Naive B cell (primary cell): ENCODE data around the gene ATMIN. TPM values are rescaled to one million over a fixed set of nuclear protein-coding genes. Genes with fewer than 3 reads are reported as not detected.

Source experiments
- ATAC-seq, 2 donors: fragments of 150-1000 bp; cut with Tn5 transposase; 2 replicates each; pipeline ENCODE4 v1.10.0; 2021; ENCODE audit warnings: low read depth in 2 of 2, mild to moderate bottlenecking in 2 of 2, moderate library complexity in 2 of 2
- DNase-seq: peaks from one replicate; pipeline ENCODE4 v3.0.0; 2022
- H3K27ac Mint-ChIP-seq, 6 donors: one replicate each; pipeline ENCODE4 v1.8.0; 2020 to 2022; ENCODE audit warnings: mild to moderate bottlenecking in 6 of 6, mixed read lengths in 6 of 6, moderate library complexity in 5 of 6, inconsistent platforms in 2 of 6
- H3K27me3 Mint-ChIP-seq, 3 donors: one replicate each; pipeline ENCODE4 v1.8.0; 2021 to 2022; ENCODE audit warnings: mixed read lengths in 3 of 3, mild to moderate bottlenecking in 1 of 3
- H3K36me3 Mint-ChIP-seq, 2 donors: one replicate each; pipeline ENCODE4 v1.8.0; 2020 to 2022; ENCODE audit warnings: mixed read lengths in 2 of 2, inconsistent platforms in 1 of 2, mild to moderate bottlenecking in 1 of 2
- H3K4me1 Mint-ChIP-seq, 3 donors: one replicate each; pipeline ENCODE4 v1.8.0; 2020 to 2022; ENCODE audit warnings: mixed read lengths in 3 of 3, inconsistent platforms in 1 of 3, mild to moderate bottlenecking in 1 of 3, moderate library complexity in 1 of 3
- H3K4me3 Mint-ChIP-seq, 8 donors: one replicate each; pipeline ENCODE4 v1.8.0; 2020 to 2022; ENCODE audit warnings: mild to moderate bottlenecking in 8 of 8, mixed read lengths in 8 of 8, moderate library complexity in 8 of 8, inconsistent platforms in 2 of 8
- H3K9me3 Mint-ChIP-seq, 7 donors: one replicate each; pipeline ENCODE4 v1.8.0; 2020 to 2022; ENCODE audit warnings: mixed read lengths in 7 of 7, mild to moderate bottlenecking in 5 of 7, inconsistent platforms in 2 of 7, moderate library complexity in 1 of 7
- polyA plus RNA-seq, 6 donors: library from polyadenylated mRNA; unstranded; fragments of 300-500 nt; fragmentation: Illumina TruSeq; gene quantifications; one replicate each; pipeline ENCODE4 v1.2.3, GENCODE V29; 2021; ENCODE audit warnings: low read depth in 6 of 6

Gene ATMIN
- polyA plus RNA-seq, 6 donors from 2014 or later, result 22.9 to 49.0 (median 30.8) TPM

GRCh38 chr16:81066681-81067080 lies 31.0 kb downstream of the ATMIN start:
- DNase-seq, result no peak
- H3K27ac Mint-ChIP-seq, result no peak overlapping the region
- H3K27me3 Mint-ChIP-seq, result no peaks in the 10 kb centered on the region

GRCh38 chr16:81067166-81067565 lies 31.5 kb downstream of the ATMIN start:
- Mint-ChIP-seq H3K27ac (no peak overlapping the region), H3K27me3 (no peaks in the 10 kb centered on the region), H3K9me3 (no peaks in the 10 kb centered on the region), H3K4me1 (no peaks in the 10 kb centered on the region), H3K36me3 (peaks cover 0 to 4% of the 10 kb centered on the region in 2 donors), H3K4me3 (no peak overlapping the region)
- ATAC-seq (no peak), DNase-seq (no peak)

More at GRCh38 chr16:81066681-81067080, 31.0 kb downstream of the ATMIN start:
- H3K4me3 Mint-ChIP-seq, result no peak overlapping the region
- no peaks in the 10 kb centered on the region for H3K4me1 Mint-ChIP-seq
- no peaks in the 10 kb centered on the region for H3K9me3 Mint-ChIP-seq
- ATAC-seq, result no peak
- peaks cover 0 to 4% of the 10 kb centered on the region in 2 donors for H3K36me3 Mint-ChIP-seq

GRCh38 chr16:81069063-81069462 lies 33.4 kb downstream of the ATMIN start:
- ATAC-seq (no peak), DNase-seq (no peak)
- Mint-ChIP-seq H3K4me1 (no peaks in the 10 kb centered on the region), H3K27me3 (no peaks in the 10 kb centered on the region), H3K27ac (no peak overlapping the region), H3K36me3 (peaks cover 0 to 4% of the 10 kb centered on the region in 2 donors), H3K9me3 (no peaks in the 10 kb centered on the region), H3K4me3 (peak overlapping the region in 1 of 8 donors; percentile 21)

DNA sequence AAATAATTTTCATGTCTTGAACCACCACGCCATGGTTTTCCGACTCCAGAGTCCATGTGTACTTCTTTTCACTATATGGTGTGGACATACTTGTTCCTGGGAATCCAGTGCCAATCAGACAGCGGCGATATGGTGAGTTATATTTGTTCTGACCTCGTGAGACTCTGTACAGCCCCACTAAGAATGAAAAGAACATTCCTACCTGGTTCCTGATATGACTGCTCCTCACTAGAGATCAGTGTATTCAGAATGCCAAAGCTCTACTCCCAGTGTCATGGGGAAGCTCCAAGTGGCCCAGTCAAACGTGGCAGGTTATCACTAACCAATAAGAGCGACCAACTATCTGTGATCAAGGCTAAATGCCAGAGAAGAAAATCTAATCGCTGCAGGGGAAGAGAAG lies 35.3 kb downstream of the ATMIN start:
- H3K9me3 Mint-ChIP-seq, result no peaks in the 10 kb centered on the region
- DNase-seq (no peak), ATAC-seq (no peak)
- no peak overlapping the region for H3K27ac Mint-ChIP-seq
- H3K27me3 Mint-ChIP-seq, result no peaks in the 10 kb centered on the region
- peaks cover 0 to 4% of the 10 kb centered on the region in 2 donors for H3K36me3 Mint-ChIP-seq
- H3K4me1 Mint-ChIP-seq, result no peaks in the 10 kb centered on the region
- no peak overlapping the region for H3K4me3 Mint-ChIP-seq

DNA sequence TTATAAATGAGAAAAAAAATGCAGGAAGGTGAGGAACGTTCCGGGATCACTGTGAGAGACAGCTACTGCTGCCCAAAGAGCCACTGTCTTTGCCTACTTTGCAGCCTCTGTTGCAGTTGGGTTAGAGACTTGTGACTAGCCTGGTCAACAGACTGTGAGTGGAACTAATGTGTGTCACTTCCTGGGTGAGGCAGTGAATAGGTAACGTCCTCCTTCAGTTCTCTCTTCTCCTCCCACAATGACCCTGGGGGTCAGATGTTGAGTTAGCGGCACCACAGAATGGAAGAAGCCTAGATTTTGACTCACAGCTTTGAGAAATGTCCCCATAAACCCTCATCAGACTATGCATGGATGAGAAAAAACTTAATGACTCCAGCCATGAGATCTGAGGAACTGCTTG lies 36.2 kb downstream of the ATMIN start:
- Mint-ChIP-seq H3K27ac (no peak overlapping the region), H3K9me3 (no peaks in the 10 kb centered on the region), H3K36me3 (peaks cover 0 to 4% of the 10 kb centered on the region in 2 donors), H3K27me3 (no peaks in the 10 kb centered on the region), H3K4me1 (no peaks in the 10 kb centered on the region), H3K4me3 (no peak overlapping the region)
- ATAC-seq (no peak), DNase-seq (no peak)

DNA sequence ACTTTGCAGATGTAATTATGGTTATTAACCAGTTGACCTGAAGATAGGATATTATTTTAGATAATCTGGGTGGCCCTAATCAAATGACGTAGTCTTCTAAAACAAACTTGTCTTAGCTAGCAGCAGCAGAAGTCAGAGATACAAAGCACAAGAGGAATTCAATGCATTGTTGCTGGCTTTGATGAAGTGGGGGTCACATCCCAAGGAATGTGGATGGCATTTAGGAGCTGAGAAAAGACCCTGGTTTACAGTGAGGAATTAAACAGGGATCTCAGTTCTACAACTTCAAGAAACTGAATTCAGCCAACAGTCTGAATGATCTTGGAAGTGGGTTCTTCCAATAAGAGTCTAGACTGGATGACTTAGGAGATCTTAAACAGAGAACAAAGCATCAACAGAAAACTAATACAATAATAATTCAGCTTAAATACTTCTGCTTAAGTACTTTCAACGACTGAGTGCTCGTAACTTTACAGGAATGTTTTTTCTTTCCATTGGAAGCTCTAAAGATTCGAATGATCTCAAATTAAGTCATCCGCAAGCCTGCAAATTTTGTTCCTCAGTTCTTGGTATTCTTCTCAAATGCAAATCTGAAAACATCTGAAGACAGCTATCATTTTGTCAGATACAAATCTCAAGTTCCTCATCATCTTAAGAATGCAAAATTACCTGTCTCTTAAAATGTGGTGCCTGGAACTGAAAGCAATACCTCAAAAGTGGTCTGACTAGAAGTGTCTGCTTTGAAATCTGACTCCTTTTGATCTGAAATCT lies 38.1 kb downstream of the ATMIN start:
- Mint-ChIP-seq H3K4me1 (peaks cover 0 to 3% (median 0%) of the 10 kb centered on the region in 3 donors), H3K27ac (no peak overlapping the region), H3K36me3 (peaks cover 0 to 4% of the 10 kb centered on the region in 2 donors), H3K9me3 (no peaks in the 10 kb centered on the region), H3K4me3 (no peak overlapping the region), H3K27me3 (no peaks in the 10 kb centered on the region)
- ATAC-seq (no peak), DNase-seq (no peak)

GRCh38 chr16:81076566-81077075 lies 41.0 kb downstream of the ATMIN start:
- H3K27ac Mint-ChIP-seq, result no peak overlapping the region
- H3K27me3 Mint-ChIP-seq, result no peaks in the 10 kb centered on the region
- H3K4me1 Mint-ChIP-seq, result peaks cover 0 to 3% (median 0%) of the 10 kb centered on the region in 3 donors
- no peaks in the 10 kb centered on the region for H3K36me3 Mint-ChIP-seq
- H3K4me3 Mint-ChIP-seq, result no peak overlapping the region
- peak; percentile 92 for DNase-seq
- no peaks in the 10 kb centered on the region for H3K9me3 Mint-ChIP-seq
- ATAC-seq, result peak; percentile 75 to 77

GRCh38 chr16:81077076-81077940 lies 41.7 kb downstream of the ATMIN start, which contains the start of gene C16orf46:
C16orf46 (minus strand) TSS chr16:81077238; CDS start chr16:81063955, 13,283 bp downstream.
- Mint-ChIP-seq H3K4me1 (peaks cover 0 to 3% (median 0%) of the 10 kb centered on the region in 3 donors), H3K36me3 (no peaks in the 10 kb centered on the region), H3K27me3 (no peaks in the 10 kb centered on the region), H3K9me3 (no peaks in the 10 kb centered on the region), H3K4me3 (peak within 1 kb of the TSS in 2 of 8 donors; percentile 33 to 52), H3K27ac (peak within 1 kb of the TSS in 2 of 6 donors; percentile 6 to 91)
- DNase-seq (peak; percentile 98), ATAC-seq (peak; percentile 82 to 85)

DNA sequence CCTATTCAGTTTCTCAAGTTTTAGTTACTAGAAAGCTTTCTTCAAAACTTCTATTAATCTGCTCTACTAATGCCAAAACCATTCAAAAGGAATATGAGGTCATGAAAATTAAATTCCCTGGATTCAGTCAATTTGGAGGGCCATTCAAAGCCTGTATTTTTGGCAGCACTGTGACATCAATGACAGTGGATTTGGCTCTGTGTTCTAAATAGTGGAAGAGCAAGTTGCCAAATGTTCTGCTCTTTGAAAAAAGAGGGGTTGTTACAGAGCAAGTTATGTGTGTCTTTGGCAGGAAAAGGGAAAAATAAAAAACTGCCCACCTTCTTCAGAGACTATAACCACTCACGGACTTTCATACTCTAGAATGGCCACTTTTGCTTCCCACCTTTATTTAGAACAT lies 44.6 kb downstream of the ATMIN start:
- peak overlapping the region in 3 of 8 donors; percentile 12 to 60 (median 45) for H3K4me3 Mint-ChIP-seq
- H3K9me3 Mint-ChIP-seq, result no peaks in the 10 kb centered on the region
- H3K27ac Mint-ChIP-seq, result peak overlapping the region in 1 of 6 donors; percentile 57

GRCh38 chr16:81081014-81081413 lies 45.4 kb downstream of the ATMIN start:
- Mint-ChIP-seq H3K4me1 (peaks cover 0 to 3% (median 0%) of the 10 kb centered on the region in 3 donors), H3K36me3 (no peaks in the 10 kb centered on the region), H3K9me3 (no peaks in the 10 kb centered on the region), H3K4me3 (peak overlapping the region in 1 of 8 donors; percentile 11), H3K27ac (no peak overlapping the region), H3K27me3 (no peaks in the 10 kb centered on the region)
- DNase-seq (no peak), ATAC-seq (no peak)

More for the DNA sequence above, 44.6 kb downstream of the ATMIN start:
- no peaks in the 10 kb centered on the region for H3K36me3 Mint-ChIP-seq
- DNase-seq, result no peak
- ATAC-seq, result no peak
- H3K4me1 Mint-ChIP-seq, result peaks cover 0 to 3% (median 0%) of the 10 kb centered on the region in 3 donors
- no peaks in the 10 kb centered on the region for H3K27me3 Mint-ChIP-seq

- H3K27me3 Mint-ChIP-seq, result no peaks in the 10 kb centered on the region
- no peaks in the 10 kb centered on the region for H3K36me3 Mint-ChIP-seq
- H3K27ac Mint-ChIP-seq, result peak overlapping the region in 2 of 6 donors; percentile 47 to 49
- no peak for DNase-seq
- no peaks in the 10 kb centered on the region for H3K4me1 Mint-ChIP-seq
- H3K9me3 Mint-ChIP-seq, result no peaks in the 10 kb centered on the region
- no peak overlapping the region for H3K4me3 Mint-ChIP-seq
- ATAC-seq, result no peak
Observed at GRCh38 chr16:81088836-81089235, 53.2 kb downstream of the ATMIN start.

- peak overlapping the region; percentile 75 to 87 (median 80) for H3K4me3 Mint-ChIP-seq
- DNase-seq, result no peak
- H3K4me1 Mint-ChIP-seq, result peaks cover 9 to 18% (median 15%) of the 10 kb centered on the region in 3 donors
- H3K36me3 Mint-ChIP-seq, result no peaks in the 10 kb centered on the region
- ATAC-seq, result no peak
- H3K27me3 Mint-ChIP-seq, result no peaks in the 10 kb centered on the region
- peaks cover 0 to 5% (median 0%) of the 10 kb centered on the region in 7 donors for H3K9me3 Mint-ChIP-seq
- H3K27ac Mint-ChIP-seq, result no peak overlapping the region
Observed at GRCh38 chr16:81094771-81095251, 59.2 kb downstream of the ATMIN start.

- Mint-ChIP-seq H3K27me3 (no peaks in the 10 kb centered on the region), H3K4me1 (peaks cover 9 to 18% (median 15%) of the 10 kb centered on the region in 3 donors), H3K9me3 (peaks cover 0 to 5% (median 0%) of the 10 kb centered on the region in 7 donors), H3K36me3 (no peaks in the 10 kb centered on the region), H3K27ac (no peak overlapping the region), H3K4me3 (peak overlapping the region; percentile 66 to 87 (median 79))
- no peak for ATAC-seq
- DNase-seq, result no peak
Observed at GRCh38 chr16:81095653-81095952, 60.0 kb downstream of the ATMIN start.
